Smooth muscle cell (in vitro differentiated cells): ENCODE data around the gene PRELP. TPM values are rescaled to one million over a fixed set of nuclear protein-coding genes. Genes with fewer than 3 reads are reported as not detected.
A peak's percentile ranks its signal among the peaks of the same experiment; 100 is the strongest.

Experiments
- DNase-seq: peaks from one replicate; lab custom pipeline; 2025; ENCODE audit not compliant: unreplicated experiment; lab: John Stamatoyannopoulos, UW
- H2AFZ ChIP-seq: fragments of 200-600 bp; sonication (generic); 2 replicates; pipeline ENCODE4 v1.6.0; 2016; ENCODE audit warnings: antibody characterized with exemption, low read depth, mild to moderate bottlenecking
- H3F3A ChIP-seq: fragments of 200-600 bp; sonication (generic); 2 replicates; pipeline ENCODE4 v1.6.0; 2017; ENCODE audit warnings: antibody characterized with exemption, low read depth
- H3K27ac ChIP-seq: fragments of 200-600 bp; sonication (generic); 2 replicates; pipeline ENCODE4 v1.5.1; 2016; ENCODE audit warnings: low read depth, mild to moderate bottlenecking
- H3K27me3 ChIP-seq: fragments of 200-600 bp; sonication (generic); 2 replicates; pipeline ENCODE4 v1.6.1; 2016; ENCODE audit warnings: low read depth, mild to moderate bottlenecking
- H3K36me3 ChIP-seq: fragments of 200-600 bp; sonication (generic); 2 replicates; pipeline ENCODE4 v1.5.1; 2016; ENCODE audit warnings: low read depth
- H3K4me1 ChIP-seq: fragments of 200-600 bp; sonication (generic); 2 replicates; pipeline ENCODE4 v1.5.1; 2016; ENCODE audit warnings: low read depth
- H3K4me2 ChIP-seq: fragments of 200-600 bp; sonication (generic); 2 replicates; pipeline ENCODE4 v1.6.0; 2016; ENCODE audit warnings: mild to moderate bottlenecking
- H3K4me3 ChIP-seq: fragments of 200-600 bp; sonication (generic); 2 replicates; pipeline ENCODE4 v1.5.1; 2016; ENCODE audit warnings: mild to moderate bottlenecking
- H3K79me2 ChIP-seq: fragments of 200-600 bp; sonication (generic); 2 replicates; pipeline ENCODE4 v1.6.0; 2016; ENCODE audit warnings: low read depth, mild to moderate bottlenecking
- H3K9ac ChIP-seq: fragments of 200-600 bp; sonication (generic); 2 replicates; pipeline ENCODE4 v1.6.0; 2016; ENCODE audit warnings: low read depth
- H3K9me3 ChIP-seq: fragments of 200-600 bp; sonication (generic); replicated peaks from 2 replicates; pipeline ENCODE4 v1.5.1; 2016; ENCODE audit warnings: low read depth
- H4K20me1 ChIP-seq: fragments of 200-600 bp; sonication (generic); 2 replicates; pipeline ENCODE4 v1.6.0; 2016; ENCODE audit warnings: low read depth
- CTCF ChIP-seq: fragments of 200-600 bp; sonication (generic); IDR thresholded peaks from 2 replicates; pipeline ENCODE4 v1.5.1; 2017; ENCODE audit warnings: borderline replicate concordance, mild to moderate bottlenecking, antibody characterized with exemption; ENCODE audit not compliant: insufficient read depth, poor library complexity, severe bottlenecking
- WGBS: methylation state at CpG from one replicate; pipeline ENCODE4 v1.1.7; 2016; ENCODE audit warnings: low lambda C conversion rate; 5-methylcytosine and 5-hydroxymethylcytosine counted together
- polyA plus RNA-seq: library from polyadenylated mRNA; unstranded; fragments of >200 nt; fragmentation: Nextera tagmentation; extraction: Ambion mirVana; gene quantifications from 2 replicates; pipeline ENCODE4 v1.2.1, GENCODE V29; 2016
- total RNA-seq: library from RNA; depleted of rRNA; stranded (reverse); fragments of >200 nt; gene quantifications from 2 replicates; pipeline ENCODE4 v1.2.3, GENCODE V29; 2014

PRELP gene
- total and polyA plus RNA-seq, 2 experiments from 2014 or later: 0.04 to 2.1 TPM

GRCh38 chr1:203507759-203508158, 32.2 kb downstream of the PRELP start:
- no peak overlapping the region for H3K27ac ChIP-seq
- no peaks in the 10 kb centered on the region for H3K9me3 ChIP-seq
- no peak for DNase-seq
- H3K27me3 ChIP-seq: no peaks in the 10 kb centered on the region
- WGBS: 33% methylated on average over 1 of the region's 1 CpG
- peaks cover 8% of the 10 kb centered on the region for H3F3A ChIP-seq
- H4K20me1 ChIP-seq: no peaks in the 10 kb centered on the region
- peaks cover 32% of the 10 kb centered on the region for H3K4me1 ChIP-seq
- H3K9ac ChIP-seq: no peak overlapping the region
- H3K36me3 ChIP-seq: no peaks in the 10 kb centered on the region
- no peak overlapping the region for H3K4me3 ChIP-seq
- no peak overlapping the region for H3K4me2 ChIP-seq
- no peaks in the 10 kb centered on the region for H3K79me2 ChIP-seq
- no peak for TF ChIP-seq CTCF
- no peak overlapping the region for H2AFZ ChIP-seq

DNA sequence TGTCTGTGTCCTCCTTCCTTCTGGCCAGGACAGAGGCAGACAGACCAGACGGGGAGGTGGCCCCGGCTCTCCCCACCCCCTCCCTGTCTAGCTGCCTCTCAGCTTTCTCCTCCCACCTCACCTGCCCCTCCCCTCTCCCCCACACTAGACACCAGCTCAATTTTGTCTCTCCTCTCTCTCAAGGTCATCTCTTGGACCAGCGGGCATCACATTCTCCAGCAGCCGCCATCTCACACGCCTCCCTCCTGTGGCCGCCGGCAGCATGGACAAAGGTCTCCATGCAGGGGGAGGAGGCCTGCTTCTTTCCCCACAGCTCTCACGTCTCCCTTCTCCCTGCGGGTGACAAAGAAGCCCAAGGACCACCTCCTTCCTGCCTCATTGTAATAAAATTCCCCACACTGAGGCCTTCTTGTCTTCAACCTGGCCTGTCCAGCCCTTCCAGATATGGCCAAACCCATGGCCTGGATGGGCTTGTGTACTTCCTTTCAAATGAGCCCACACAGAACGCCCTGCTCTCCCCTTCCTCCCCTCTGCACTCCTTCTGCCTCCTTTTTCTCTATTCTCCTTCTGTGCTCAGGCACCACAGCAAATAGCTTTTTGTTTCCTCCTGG, 33.0 kb downstream of the PRELP start:
- H3K4me1 ChIP-seq: peaks cover 40% of the 10 kb centered on the region
- no peaks in the 10 kb centered on the region for H4K20me1 ChIP-seq
- no peak for DNase-seq
- 67% methylated on average over 8 of the region's 10 CpGs for WGBS
- no peak overlapping the region for H3K4me3 ChIP-seq
- H3K79me2 ChIP-seq: no peaks in the 10 kb centered on the region
- no peak overlapping the region for H3K4me2 ChIP-seq
- H3K36me3 ChIP-seq: no peaks in the 10 kb centered on the region
- peaks cover 15% of the 10 kb centered on the region for H3F3A ChIP-seq
- peak overlapping the region; percentile 19 for H2AFZ ChIP-seq
- no peak overlapping the region for H3K9ac ChIP-seq
- H3K27ac ChIP-seq: peak overlapping the region; percentile 36
- peak; percentile 4 for TF ChIP-seq CTCF
- no peaks in the 10 kb centered on the region for H3K9me3 ChIP-seq
- no peaks in the 10 kb centered on the region for H3K27me3 ChIP-seq

DNA sequence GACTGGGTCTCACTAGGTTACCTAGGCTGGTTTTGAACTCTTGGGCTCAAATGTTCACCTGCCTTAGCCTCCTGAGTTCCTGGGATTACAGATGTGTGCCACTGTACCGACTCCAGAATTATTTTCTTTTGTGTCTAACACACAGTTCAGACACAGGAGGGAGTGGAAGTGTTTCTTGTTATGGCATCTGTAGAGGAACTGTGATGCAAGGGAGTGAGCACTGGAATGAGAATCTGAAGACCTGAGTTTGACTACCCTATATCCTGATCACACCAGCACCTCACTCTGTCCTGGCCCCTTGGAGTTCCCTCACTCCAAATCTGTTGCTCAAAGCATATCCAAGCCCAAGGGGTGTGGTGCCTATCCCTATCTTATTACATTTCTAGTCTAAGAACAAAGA, 33.5 kb downstream of the PRELP start:
- no peak overlapping the region for H3K4me3 ChIP-seq
- H3K9me3 ChIP-seq: no peaks in the 10 kb centered on the region
- 100% methylated on average over 1 of the region's 1 CpG for WGBS
- H3K36me3 ChIP-seq: no peaks in the 10 kb centered on the region
- no peaks in the 10 kb centered on the region for H4K20me1 ChIP-seq
- peak overlapping the region; percentile 19 for H2AFZ ChIP-seq
- no peak overlapping the region for H3K9ac ChIP-seq
- H3F3A ChIP-seq: peaks cover 17% of the 10 kb centered on the region
- TF ChIP-seq CTCF: no peak
- no peaks in the 10 kb centered on the region for H3K79me2 ChIP-seq
- no peak overlapping the region for H3K4me2 ChIP-seq
- H3K27me3 ChIP-seq: no peaks in the 10 kb centered on the region
- H3K27ac ChIP-seq: peak overlapping the region; percentile 36
- H3K4me1 ChIP-seq: peaks cover 46% of the 10 kb centered on the region
- DNase-seq: no peak

- no peaks in the 10 kb centered on the region for H3K27me3 ChIP-seq
- no peaks in the 10 kb centered on the region for H3K9me3 ChIP-seq
- no peak for DNase-seq
- H3K9ac ChIP-seq: peak overlapping the region; percentile 91
- WGBS: 94% methylated on average over 6 of the region's 6 CpGs
- no peaks in the 10 kb centered on the region for H3K36me3 ChIP-seq
- H3K4me1 ChIP-seq: peaks cover 47% of the 10 kb centered on the region
- peak overlapping the region; percentile 57 for H2AFZ ChIP-seq
- no peaks in the 10 kb centered on the region for H3K79me2 ChIP-seq
- no peak overlapping the region for H3K4me2 ChIP-seq
- peak overlapping the region; percentile 99 for H3K27ac ChIP-seq
- H3F3A ChIP-seq: peaks cover 17% of the 10 kb centered on the region
- TF ChIP-seq CTCF: no peak
- no peaks in the 10 kb centered on the region for H4K20me1 ChIP-seq
- no peak overlapping the region for H3K4me3 ChIP-seq
Measured at GRCh38 chr1:203511513-203511912, 35.9 kb downstream of the PRELP start.
